Measurements from ENCODE around the gene NRBP1. TPM values are rescaled to one million over a fixed set of nuclear protein-coding genes. Genes with fewer than 3 reads are reported as not detected.
A peak's percentile ranks its signal among the peaks of the same experiment; 100 is the strongest.

NRBP1 gene
- 10 to 100 TPM; 42.9 to 83.4 TPM for total RNA-seq

- H3K4me3 ChIP-seq = peak within 1 kb of the TSS; percentile 97 to 98
- peak; percentile 93 for DNase-seq (ENCODE audit: low spot score)
- peak; percentile 93 for TF ChIP-seq POLR2AphosphoS5 (IDR thresholded peaks at IDR 0.05)
- TF ChIP-seq POLR2A (IDR thresholded peaks at IDR 0.05) = peak; percentile 96
- TF ChIP-seq CTCF (IDR thresholded peaks at IDR 0.05) = peak in 1 of 4 experiments; percentile 3
- H3K4me1 ChIP-seq (replicated peaks) = peaks cover 4% of the 10 kb centered on the region
- H3K27me3 ChIP-seq (replicated peaks; ENCODE audit: insufficient read depth) = no peaks in the 10 kb centered on the region
- no peaks in the 10 kb centered on the region for H3K9me3 ChIP-seq
- WGBS = under 1% methylated on average over 60 of the region's 75 CpGs
- H3K27ac ChIP-seq = peak within 1 kb of the TSS; percentile 99 to 100
- H3K36me3 ChIP-seq = peaks cover 0 to 2% of the 10 kb centered on the region in 2 donors
- intact Hi-C loops (cut with DNase I) = loop anchor here (2.0 kb wide), 1 partner anchor 20 kb away; the partner anchor contains the start of gene PPM1G
These were observed at the start of gene NRBP1 for GRCh38 chr2:27428213-27428977. Gene NRBP1, plus strand, starts transcription at chr2:27428631. Its CDS starts 4,643 bp downstream, at chr2:27433274.

GRCh38 chr2:27378809-27379290 lies 49.6 kb upstream of the NRBP1 start:
- Histone ChIP-seq H3K4me1 (replicated peaks) (peaks cover 5% of the 10 kb centered on the region), H3K27ac (no peak overlapping the region), H3K27me3 (replicated peaks; ENCODE audit: insufficient read depth) (no peaks in the 10 kb centered on the region), H3K9me3 (no peaks in the 10 kb centered on the region), H3K4me3 (no peak overlapping the region), H3K36me3 (peaks cover 17 to 24% of the 10 kb centered on the region in 2 donors)
- 84% methylated on average over 9 of the region's 9 CpGs for WGBS
- TF ChIP-seq POLR2A (IDR thresholded peaks at IDR 0.05) (no peak), CTCF (IDR thresholded peaks at IDR 0.05) (no peak), POLR2AphosphoS5 (IDR thresholded peaks at IDR 0.05) (no peak)
- no peak for DNase-seq (ENCODE audit: low spot score)
- intact Hi-C loops (cut with DNase I) = loop anchor here (10.0 kb wide), 1 partner anchor 164 kb away; the partner anchor contains the start of genes ATRAID, CAD and SLC5A6

DNA sequence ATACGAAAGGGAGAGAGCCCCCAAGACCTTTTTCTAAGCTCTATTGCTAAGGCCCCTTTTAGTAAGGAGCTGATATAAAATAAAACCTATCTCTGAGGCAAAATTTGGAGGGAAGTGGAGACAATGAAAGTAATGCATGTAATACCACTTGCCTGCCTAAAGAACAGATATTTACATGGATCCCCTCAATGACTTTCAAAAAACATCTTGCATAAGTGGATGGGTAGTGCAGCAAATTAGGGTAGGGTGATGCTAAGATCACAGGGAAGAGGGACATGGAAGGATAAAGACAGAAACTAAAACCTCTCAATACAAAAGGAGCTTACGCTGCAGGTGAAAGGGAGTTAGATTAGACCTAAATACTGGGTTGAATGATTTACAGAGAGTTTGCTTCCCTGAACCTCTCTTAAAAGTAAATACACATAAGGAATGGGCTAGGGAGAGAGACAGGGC lies 49.0 kb upstream of the NRBP1 start:
- Histone ChIP-seq H3K9me3 (no peaks in the 10 kb centered on the region), H3K4me1 (replicated peaks) (peaks cover 5% of the 10 kb centered on the region), H3K27me3 (replicated peaks; ENCODE audit: insufficient read depth) (no peaks in the 10 kb centered on the region), H3K4me3 (peak overlapping the region; percentile 74 to 95), H3K36me3 (peaks cover 17 to 21% of the 10 kb centered on the region in 2 donors), H3K27ac (peak overlapping the region; percentile 91)
- TF ChIP-seq CTCF (IDR thresholded peaks at IDR 0.05) (no peak), POLR2A (IDR thresholded peaks at IDR 0.05) (no peak), POLR2AphosphoS5 (IDR thresholded peaks at IDR 0.05) (no peak)
- 64% methylated on average over 2 of the region's 2 CpGs for WGBS
- intact Hi-C loops (cut with DNase I) = loop anchor here (10.0 kb wide), 1 partner anchor 165 kb away; the partner anchor contains the start of genes ATRAID, CAD and SLC5A6
- DNase-seq (ENCODE audit: low spot score) = no peak

DNA sequence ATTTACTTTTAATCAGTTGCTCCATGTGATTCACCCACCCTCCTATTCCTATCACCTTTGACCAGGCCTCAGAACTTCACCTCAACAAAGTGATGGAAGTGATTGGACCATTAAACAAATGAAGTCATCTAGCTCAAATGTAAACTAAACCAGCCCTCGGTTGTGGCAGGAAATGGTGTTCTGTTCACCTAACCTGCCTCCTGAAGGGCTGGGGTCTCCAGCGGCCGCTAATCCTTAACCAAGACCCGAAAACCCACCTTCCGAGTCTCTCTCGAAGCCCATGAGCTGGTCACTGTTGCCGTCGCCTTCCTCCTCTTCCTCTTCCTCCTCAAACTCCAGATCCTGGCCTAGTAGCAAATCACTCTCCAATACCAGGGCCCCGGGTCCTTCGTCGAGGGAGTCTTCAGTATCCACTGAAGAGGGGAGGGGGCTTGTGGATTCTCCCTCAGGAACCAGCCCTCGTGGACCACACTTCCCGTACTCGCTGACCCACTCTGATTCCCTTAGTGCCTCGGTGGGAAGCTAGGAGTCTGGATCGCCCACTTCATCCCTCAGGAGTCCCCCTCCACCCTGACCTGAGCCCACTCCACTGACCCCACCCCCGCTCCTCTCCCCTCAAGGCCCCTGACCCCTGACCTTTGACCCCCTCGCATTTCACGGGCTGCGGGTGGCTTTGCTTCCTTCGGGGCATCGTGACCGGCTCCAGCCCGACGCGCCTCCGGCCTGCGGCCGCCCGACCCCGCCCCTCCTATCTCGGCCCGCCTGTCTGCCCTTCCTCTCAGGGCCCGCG lies 48.4 kb upstream of the NRBP1 start:
- peaks cover 5% of the 10 kb centered on the region for H3K4me1 ChIP-seq (replicated peaks)
- no peaks in the 10 kb centered on the region for H3K27me3 ChIP-seq (replicated peaks; ENCODE audit: insufficient read depth)
- under 1% methylated on average over 28 of the region's 35 CpGs for WGBS
- TF ChIP-seq POLR2A (IDR thresholded peaks at IDR 0.05) (no peak), POLR2AphosphoS5 (IDR thresholded peaks at IDR 0.05) (no peak), CTCF (IDR thresholded peaks at IDR 0.05) (no peak)
- DNase-seq (ENCODE audit: low spot score) = peak; percentile 36
- peaks cover 14 to 17% of the 10 kb centered on the region in 2 donors for H3K36me3 ChIP-seq
- H3K9me3 ChIP-seq = no peaks in the 10 kb centered on the region
- intact Hi-C loops (cut with DNase I) = loop anchor here (10.0 kb wide), 1 partner anchor 165 kb away; the partner anchor contains the start of genes ATRAID, CAD and SLC5A6
- peak overlapping the region; percentile 91 for H3K27ac ChIP-seq
- peak overlapping the region; percentile 74 to 95 for H3K4me3 ChIP-seq
